Astrocyte of the cerebellum (primary cell): ENCODE data around the gene TENM3.

Experiments
- DNase-seq: peaks from one replicate; pipeline ENCODE4 v3.0.0-alpha.2; 2011; ENCODE audit warnings: low read depth
- H3K4me3 ChIP-seq: 2 replicates; pipeline ENCODE4 v1.5.1; 2011; ENCODE audit warnings: mild to moderate bottlenecking, low read depth, low read length, moderate library complexity
- in situ Hi-C: cut with HindIII; loops from 2 replicates; pipeline ENCODE4 v1.10.0; 2017; ENCODE audit warnings: low sequenced_read_pairs
- TF ChIP-seq, protein P1 (sequence below): IDR thresholded peaks from 2 replicates; pipeline ENCODE4 v1.5.1; 2012; ENCODE audit warnings: low read length, low read depth, moderate library complexity, mild to moderate bottlenecking; ENCODE audit errors: missing control alignments

Gene TENM3

DNA sequence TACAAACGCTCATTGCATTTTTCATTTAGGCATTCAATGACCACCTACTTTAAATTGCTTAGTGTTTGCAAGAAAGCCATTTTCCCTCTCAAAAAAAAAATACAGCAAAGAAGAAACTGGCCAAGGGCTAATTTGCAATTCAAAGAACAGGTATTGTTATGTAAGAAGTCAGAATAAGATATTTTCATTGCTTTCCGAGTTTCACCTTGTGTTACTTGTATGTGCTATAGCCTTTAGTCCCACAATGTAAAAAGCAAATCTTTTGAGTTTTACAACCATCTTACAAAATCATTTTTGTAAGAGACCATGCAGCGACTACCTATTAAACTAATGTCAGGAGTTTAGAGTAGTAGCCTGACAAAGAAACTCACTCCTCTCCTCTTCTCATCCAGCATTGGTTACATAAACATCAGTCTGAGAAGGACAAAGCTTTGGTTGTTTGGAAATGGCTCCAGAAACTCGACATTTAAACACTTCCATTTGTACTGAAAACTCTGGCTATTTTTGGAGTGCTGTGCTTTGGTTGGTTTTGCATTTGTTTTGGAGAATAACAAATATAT lies 15.3 kb downstream of the TENM3 start:
- TF ChIP-seq, protein P1, sequence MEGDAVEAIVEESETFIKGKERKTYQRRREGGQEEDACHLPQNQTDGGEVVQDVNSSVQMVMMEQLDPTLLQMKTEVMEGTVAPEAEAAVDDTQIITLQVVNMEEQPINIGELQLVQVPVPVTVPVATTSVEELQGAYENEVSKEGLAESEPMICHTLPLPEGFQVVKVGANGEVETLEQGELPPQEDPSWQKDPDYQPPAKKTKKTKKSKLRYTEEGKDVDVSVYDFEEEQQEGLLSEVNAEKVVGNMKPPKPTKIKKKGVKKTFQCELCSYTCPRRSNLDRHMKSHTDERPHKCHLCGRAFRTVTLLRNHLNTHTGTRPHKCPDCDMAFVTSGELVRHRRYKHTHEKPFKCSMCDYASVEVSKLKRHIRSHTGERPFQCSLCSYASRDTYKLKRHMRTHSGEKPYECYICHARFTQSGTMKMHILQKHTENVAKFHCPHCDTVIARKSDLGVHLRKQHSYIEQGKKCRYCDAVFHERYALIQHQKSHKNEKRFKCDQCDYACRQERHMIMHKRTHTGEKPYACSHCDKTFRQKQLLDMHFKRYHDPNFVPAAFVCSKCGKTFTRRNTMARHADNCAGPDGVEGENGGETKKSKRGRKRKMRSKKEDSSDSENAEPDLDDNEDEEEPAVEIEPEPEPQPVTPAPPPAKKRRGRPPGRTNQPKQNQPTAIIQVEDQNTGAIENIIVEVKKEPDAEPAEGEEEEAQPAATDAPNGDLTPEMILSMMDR = no peak
- H3K4me3 ChIP-seq = no peak overlapping the region
- DNase-seq = no peak
- in situ Hi-C loops = no loop called here

DNA sequence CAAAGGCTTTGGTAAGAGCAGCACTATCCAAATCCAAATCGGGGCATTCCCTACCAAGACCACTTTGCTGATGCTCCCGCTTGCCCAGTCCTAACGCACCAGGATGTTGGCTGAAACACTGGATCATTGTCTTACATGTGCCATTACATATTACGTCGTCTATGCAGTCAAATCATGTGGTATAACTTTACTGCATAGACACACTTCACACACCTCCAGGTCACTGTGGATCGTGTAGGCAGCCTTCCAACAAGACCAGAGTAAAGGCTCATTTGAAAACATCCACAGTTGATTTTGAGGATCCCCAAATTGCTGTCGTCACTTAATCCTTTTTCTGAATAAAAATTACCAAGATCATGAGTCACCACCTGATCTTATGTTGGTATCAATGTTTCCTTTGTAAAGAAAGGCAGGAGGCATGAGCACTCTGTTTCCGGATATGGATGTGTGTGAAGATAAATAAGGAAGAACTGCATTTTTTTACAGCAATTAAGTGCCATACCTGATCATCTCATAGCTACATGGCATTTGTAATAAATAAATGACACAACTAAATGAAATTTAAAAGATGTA lies 18.5 kb downstream of the TENM3 start:
- in situ Hi-C loops = no loop called here
- H3K4me3 ChIP-seq = no peak overlapping the region
- no peak for DNase-seq
- TF ChIP-seq, protein P1 = no peak

DNA sequence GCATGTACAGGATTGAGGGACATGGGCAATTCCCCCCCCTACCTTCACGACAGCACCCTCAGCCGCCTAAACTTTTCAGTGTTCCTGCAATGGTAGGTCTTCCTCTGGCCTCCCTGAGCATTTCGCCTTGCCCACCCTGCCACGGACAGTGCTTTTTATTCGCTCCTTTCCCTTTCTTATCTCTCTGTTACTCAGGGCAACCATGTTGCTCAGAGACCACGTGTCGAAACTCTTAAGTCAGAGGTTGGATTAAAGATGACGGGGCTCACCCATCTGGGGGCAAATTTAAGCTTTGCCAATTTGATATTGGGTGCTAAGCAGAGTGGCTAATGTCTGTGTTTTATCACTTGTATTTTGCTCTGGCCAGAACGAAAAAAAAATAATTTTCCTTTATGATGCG lies 20.4 kb downstream of the TENM3 start:
- DNase-seq = no peak
- TF ChIP-seq, protein P1 = no peak
- H3K4me3 ChIP-seq = no peak overlapping the region
- in situ Hi-C loops = no loop called here

DNA sequence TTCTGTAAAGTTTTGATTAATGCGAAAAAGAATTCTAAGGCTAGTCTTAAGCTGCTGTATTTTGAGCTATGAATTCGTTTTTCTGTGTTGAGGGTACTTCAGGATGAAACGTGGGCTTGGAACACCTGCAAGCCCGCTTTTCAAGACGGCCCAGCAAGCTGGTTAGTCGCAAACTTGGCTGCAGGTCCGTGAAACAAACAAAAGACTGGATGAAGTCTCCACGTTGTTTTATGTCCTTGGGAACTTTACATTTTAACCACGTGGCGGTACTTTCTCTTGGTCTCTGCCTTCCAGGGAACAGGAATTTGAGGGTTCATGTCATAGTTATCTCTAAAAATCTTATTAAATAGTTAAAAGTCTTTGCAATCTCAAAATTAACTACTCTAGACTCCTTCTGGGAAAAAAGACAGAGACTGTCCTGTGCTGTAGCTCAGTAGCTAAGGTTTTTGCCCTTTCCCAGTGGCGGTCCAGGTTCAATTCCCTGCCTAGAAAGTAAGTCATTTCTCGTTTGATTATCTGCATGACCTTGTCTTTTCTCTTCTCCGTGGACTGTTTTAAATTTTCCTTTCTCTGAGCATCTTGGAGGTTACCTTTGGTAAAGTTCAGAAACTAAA lies 21.0 kb downstream of the TENM3 start:
- H3K4me3 ChIP-seq = no peak overlapping the region
- no peak for DNase-seq
- in situ Hi-C loops = no loop called here
- TF ChIP-seq, protein P1 = no peak

DNA sequence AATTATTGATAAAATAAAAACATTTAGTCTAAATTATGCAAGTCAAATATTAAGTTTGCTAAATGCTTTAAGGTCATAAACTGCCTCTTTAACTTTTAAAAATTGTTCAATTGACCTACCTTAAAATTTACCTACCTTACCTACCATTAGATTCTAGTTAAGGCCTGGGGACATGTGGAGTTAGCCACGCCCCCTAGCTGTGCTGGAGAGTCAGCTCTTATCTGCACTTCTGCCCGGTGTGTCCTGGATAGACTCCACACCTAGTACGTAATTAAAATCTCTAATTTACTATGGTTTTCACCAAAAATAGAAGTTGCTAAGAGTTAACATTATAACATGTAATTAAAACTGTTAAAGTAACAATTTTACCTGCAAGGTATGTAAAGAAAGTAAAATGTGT lies 22.7 kb downstream of the TENM3 start:
- TF ChIP-seq, protein P1 = no peak
- no peak for DNase-seq
- no peak overlapping the region for H3K4me3 ChIP-seq
- in situ Hi-C loops = loop anchor here (5.0 kb wide), 1 partner anchor 36 kb away; no protein-coding TSS in a partner anchor

DNA sequence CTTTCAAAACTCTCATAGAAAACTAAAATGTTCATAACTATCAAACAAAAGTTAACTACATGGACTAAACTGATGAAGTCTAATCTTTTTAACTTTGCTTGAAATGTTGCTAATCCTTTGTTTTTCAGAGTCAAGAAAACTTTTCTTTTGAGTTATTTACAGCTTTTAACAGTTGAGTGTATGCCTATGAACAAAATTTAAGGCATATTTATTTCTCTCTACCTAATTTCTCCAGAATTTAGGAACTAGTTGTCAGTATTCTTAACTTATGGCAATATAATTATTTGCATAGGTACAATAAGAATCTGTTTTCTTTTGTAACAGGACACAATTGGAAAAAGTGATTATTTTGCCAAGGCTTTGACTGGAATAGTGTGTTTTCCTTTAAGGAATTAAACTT lies 23.8 kb downstream of the TENM3 start:
- in situ Hi-C loops = loop anchor here (5.0 kb wide), 1 partner anchor 35 kb away; no protein-coding TSS in a partner anchor

More for the DNA sequence above, 23.8 kb downstream of the TENM3 start:
- DNase-seq = no peak
- TF ChIP-seq, protein P1 = no peak
- H3K4me3 ChIP-seq = no peak overlapping the region
